Psoas muscle (tissue), 8 donors: ENCODE data around the gene KANSL1. TPM values are rescaled to one million over a fixed set of nuclear protein-coding genes. Genes with fewer than 3 reads are reported as not detected.
A peak's percentile ranks its signal among the peaks of the same experiment; 100 is the strongest.

Experiments
- ATAC-seq, 4 donors: fragments of 200-7000 bp; cut with Tn5 transposase; one replicate each; pipeline ENCODE4 v1.9.1; 2020; ENCODE audit warnings: moderate library complexity in 3 of 4, mild to moderate bottlenecking in 2 of 4
- DNase-seq, 2 donors: peaks; one replicate each; pipeline ENCODE4 v3.0.0-alpha.2; 2020
- H3K27ac ChIP-seq: fragments of 200-600 bp; one replicate; pipeline ENCODE4 v1.8.0; 2022
- H3K27me3 ChIP-seq, 3 donors: fragments of 200-600 bp in 1 of 3; one replicate each; pipeline versions ENCODE4 v1.6.1 to v1.8.0; 2013 to 2022; ENCODE audit warnings: low read length in 2 of 3, mild to moderate bottlenecking in 2 of 3, moderate library complexity in 1 of 3; ENCODE audit not compliant: insufficient read depth in 3 of 3
- H3K36me3 ChIP-seq, 2 donors: fragments of 200-600 bp in 1 of 2; one replicate each; pipeline versions ENCODE4 v1.6.1 to v1.8.0; 2013 to 2022; ENCODE audit warnings: low read depth in 1 of 2, mild to moderate bottlenecking in 1 of 2, moderate library complexity in 1 of 2; ENCODE audit not compliant: insufficient read depth in 1 of 2
- H3K4me1 ChIP-seq: fragments of 200-600 bp; one replicate; pipeline ENCODE4 v1.8.0; 2022
- H3K4me3 ChIP-seq: fragments of 200-600 bp; one replicate; pipeline ENCODE4 v1.8.0; 2022; ENCODE audit warnings: mild to moderate bottlenecking
- H3K9me3 ChIP-seq: fragments of 200-600 bp; one replicate; pipeline ENCODE4 v1.8.0; 2022
- CTCF ChIP-seq: fragments of 200-600 bp; IDR thresholded peaks from one replicate; pipeline ENCODE4 v1.8.0; 2022; ENCODE audit warnings: antibody characterized with exemption
- WGBS, 3 donors: extraction: QIAGEN DNeasy Blood & Tissue Kit; methylation state at CpG; one replicate each; pipeline versions ENCODE4 v1.1.6 to v1.1.7; 2013; 5-methylcytosine and 5-hydroxymethylcytosine counted together
- intact Hi-C, 2 donors: fragments of 100-400 bp; cut with DNase I; formaldehyde crosslinking; loops; one replicate each; pipeline versions ENCODE4 v1.11.0 to v1.14.2; 2022
- polyA plus RNA-seq, 3 donors: library from polyadenylated mRNA; stranded (reverse); fragments of 200-250 nt; gene quantifications; one replicate each; pipeline ENCODE4 v1.2.3, GENCODE V29; 2013
- total RNA-seq, 4 donors: library from RNA; stranded (reverse); fragmentation: NEBNext Ultra II Directional in 2 of 4; extraction: Animal tissue kit (Norgen Biotek cat#: 25700) in 2 of 4; gene quantifications; one replicate each; pipeline versions ENCODE4 v1.2.1 to v1.2.4, GENCODE V29; 2021 to 2023
- donor health status: healthy with polysubstance abuse.
- donor health status: DM: no; HTN: no; CAD: no; lungs with moderate emphysema.
- donor health status: Bipolar disorder and iron deficiency.
- donor health status: healthy.
- donor health status: DM: yes; HTN: yes; CAD: no.
- donor health status: DM: no; HTN: no; CAD: no.
- donor health status: DM: no; HTN: no; CAD: no.
- donor health status: DM: yes; HTN: yes; CAD: no.

Gene KANSL1
- total and polyA plus RNA-seq, 7 donors: 6.9 to 37.5 (median 25.8) TPM

- WGBS, 3 donors: 91 to 95% (median 92%) methylated on average over 16 of the region's 16 CpGs
- no peak overlapping the region for H3K27ac ChIP-seq
- DNase-seq (no peak), ATAC-seq (peak in 2 of 4 donors; percentile 11 to 22)
- no peak for TF ChIP-seq CTCF
- H3K4me1 ChIP-seq: peaks cover 7% of the 10 kb centered on the region
- intact Hi-C loops: no loop called here
- H3K27me3 ChIP-seq: no peaks in the 10 kb centered on the region
- peaks cover 16 to 74% of the 10 kb centered on the region in 2 donors for H3K36me3 ChIP-seq
- no peaks in the 10 kb centered on the region for H3K9me3 ChIP-seq
- H3K4me3 ChIP-seq: no peak overlapping the region
Measured at GRCh38 chr17:46031440-46031839, 161.8 kb downstream of the KANSL1 start.

- DNase-seq (no peak), ATAC-seq (peak in 1 of 4 donors; percentile 39)
- no peak for TF ChIP-seq CTCF
- no peak overlapping the region for H3K27ac ChIP-seq
- intact Hi-C loops: no loop called here
- no peaks in the 10 kb centered on the region for H3K27me3 ChIP-seq
- WGBS, 3 donors: 40 to 49% (median 48%) methylated on average over 3 of the region's 3 CpGs
- H3K4me1 ChIP-seq: peaks cover 7% of the 10 kb centered on the region
- no peaks in the 10 kb centered on the region for H3K9me3 ChIP-seq
- H3K36me3 ChIP-seq: peaks cover 16 to 72% of the 10 kb centered on the region in 2 donors
- H3K4me3 ChIP-seq: no peak overlapping the region
Measured at GRCh38 chr17:46030752-46031151, 162.5 kb downstream of the KANSL1 start.

GRCh38 chr17:46029627-46030026 is 163.6 kb downstream of the KANSL1 start:
- no peak for TF ChIP-seq CTCF
- WGBS, 3 donors: 83 to 97% (median 90%) methylated on average over 6 of the region's 6 CpGs

GRCh38 chr17:46028981-46029565 is 164.2 kb downstream of the KANSL1 start:
- Histone ChIP-seq H3K27ac (no peak overlapping the region), H3K9me3 (no peaks in the 10 kb centered on the region), H3K27me3 (no peaks in the 10 kb centered on the region), H3K36me3 (peaks cover 11 to 70% of the 10 kb centered on the region in 2 donors), H3K4me3 (no peak overlapping the region), H3K4me1 (peaks cover 7% of the 10 kb centered on the region)
- 66 to 80% (median 73%) methylated on average over 4 of the region's 4 CpGs for WGBS, 3 donors
- intact Hi-C loops: no loop called here
- TF ChIP-seq CTCF: no peak
- no peak for DNase-seq
- ATAC-seq: no peak

More at GRCh38 chr17:46029627-46030026, 163.6 kb downstream of the KANSL1 start:
- Histone ChIP-seq H3K4me1 (peaks cover 7% of the 10 kb centered on the region), H3K9me3 (no peaks in the 10 kb centered on the region), H3K36me3 (peaks cover 14 to 70% of the 10 kb centered on the region in 2 donors), H3K27ac (no peak overlapping the region), H3K27me3 (no peaks in the 10 kb centered on the region), H3K4me3 (no peak overlapping the region)
- intact Hi-C loops: no loop called here
- DNase-seq: no peak
- ATAC-seq: no peak

GRCh38 chr17:46028374-46028773 is 164.9 kb downstream of the KANSL1 start:
- Histone ChIP-seq H3K9me3 (no peaks in the 10 kb centered on the region), H3K36me3 (peaks cover 7 to 70% of the 10 kb centered on the region in 2 donors), H3K27ac (no peak overlapping the region), H3K4me1 (peaks cover 7% of the 10 kb centered on the region), H3K27me3 (no peaks in the 10 kb centered on the region), H3K4me3 (no peak overlapping the region)
- TF ChIP-seq CTCF: no peak
- intact Hi-C loops: no loop called here
- ATAC-seq (no peak), DNase-seq (no peak)
- 61 to 78% (median 70%) methylated on average over 3 of the region's 3 CpGs for WGBS, 3 donors
